RPMI7951 (cell line): ENCODE measurements around the gene MTIF2. TPM values are rescaled to one million over a fixed set of nuclear protein-coding genes. Genes with fewer than 3 reads are reported as not detected.
"Not testable (repeated sequence)": the region's sequence is repeated elsewhere in the genome, so short reads cannot be mapped to it uniquely, and the experiment has no call there.

ENCODE experiments used
- DNase-seq: peaks from one replicate; pipeline ENCODE4 v3.0.0-alpha.2; 2012; ENCODE audit warnings: low read depth
- total RNA-seq: library from RNA; depleted of rRNA; stranded (reverse); fragments of >200 nt; shearing (Covaris generic); gene quantifications from 2 replicates; pipeline ENCODE4 v1.2.3, GENCODE V29; 2014; rRNA removed

Gene MTIF2
- total RNA-seq = 44.0 and 51.1 TPM in 2 replicates

- DNase-seq = peak; percentile 95
Measured at GRCh38 chr2:55268907-55269644, at the start of gene MTIF2. Gene MTIF2 (minus strand): TSS chr2:55269231. CDS start chr2:55263858, 5,373 bp downstream.

GRCh38 chr2:55314985-55315384 lies 46.0 kb upstream of the MTIF2 start:
- DNase-seq = no peak

- peak; percentile 44 for DNase-seq
Measured at GRCh38 chr2:55311444-55311870, 42.4 kb upstream of the MTIF2 start.

- peak; percentile 56 for DNase-seq
Measured at GRCh38 chr2:55309446-55309845, 40.4 kb upstream of the MTIF2 start.

GRCh38 chr2:55302241-55302640 lies 33.2 kb upstream of the MTIF2 start:
- no peak for DNase-seq

- no peak for DNase-seq
Measured at GRCh38 chr2:55301277-55301676, 32.2 kb upstream of the MTIF2 start.

- DNase-seq = no peak
Measured at GRCh38 chr2:55296393-55296792, 27.4 kb upstream of the MTIF2 start.

- no peak for DNase-seq
Measured at GRCh38 chr2:55283083-55283482, 14.1 kb upstream of the MTIF2 start.

- DNase-seq = peak; percentile 81
Measured at GRCh38 chr2:55282110-55282917, 13.3 kb upstream of the MTIF2 start.

GRCh38 chr2:55280851-55281546 lies 12.0 kb upstream of the MTIF2 start:
- not testable (repeated sequence) for DNase-seq

- DNase-seq = not testable (repeated sequence)
Measured at GRCh38 chr2:55279859-55280424, 10.9 kb upstream of the MTIF2 start.

- DNase-seq = not testable (repeated sequence)
Measured at GRCh38 chr2:55279214-55279835, 10.3 kb upstream of the MTIF2 start.

GRCh38 chr2:55277310-55277709 lies 8.3 kb upstream of the MTIF2 start:
- no peak for DNase-seq

- DNase-seq = not testable (repeated sequence)
Measured at GRCh38 chr2:55274346-55274745, 5.3 kb upstream of the MTIF2 start.

- DNase-seq = peak; percentile 19
Measured at GRCh38 chr2:55269645-55269990, 587 bp upstream of the MTIF2 start.

- DNase-seq = peak; percentile 6
Measured at GRCh38 chr2:55268288-55268906, 634 bp downstream of the MTIF2 start.

- not testable (repeated sequence) for DNase-seq
Measured at GRCh38 chr2:55259586-55259985, 9.4 kb downstream of the MTIF2 start.

- DNase-seq = no peak
Measured at GRCh38 chr2:55252832-55253231, 16.2 kb downstream of the MTIF2 start.

- DNase-seq = no peak
Measured at GRCh38 chr2:55247025-55247424, 22.0 kb downstream of the MTIF2 start.

GRCh38 chr2:55245411-55245810 lies 23.6 kb downstream of the MTIF2 start:
- DNase-seq = no peak

GRCh38 chr2:55242617-55243016 lies 26.4 kb downstream of the MTIF2 start:
- DNase-seq = no peak
